SK-N-SH (cell line): Measurements from ENCODE around the gene TCF12. TPM values are rescaled to one million over a fixed set of nuclear protein-coding genes. Genes with fewer than 3 reads are reported as not detected.

Source experiments
- CTCF ChIA-PET: fragments of 300-600, 350-600 bp; formaldehyde crosslinking; extraction: SDS; loops from one replicate; lab custom pipeline; 2021; lab: Yijun Ruan, JAX
- POLR2A ChIA-PET: fragments of 350-600 bp; sonication (Branson Sonifier 250); formaldehyde crosslinking; extraction: SDS; loops from one replicate; lab custom pipeline; 2020; ENCODE audit warnings: antibody characterized with exemption, inconsistent platforms; lab: Yijun Ruan, JAX
- DNase-seq: peaks from one replicate; pipeline ENCODE4 v3.0.0; 2012
- H2AFZ ChIP-seq: fragments of 200-600 bp; sonication (generic); 2 replicates; pipeline ENCODE4 v1.8.1; 2016; ENCODE audit warnings: antibody characterized with exemption, mild to moderate bottlenecking, low read depth
- H3F3A ChIP-seq: fragments of 200-600 bp; sonication (generic); replicated peaks from 2 replicates; pipeline ENCODE3; 2016; ENCODE audit warnings: antibody characterized with exemption, mild to moderate bottlenecking; ENCODE audit not compliant: insufficient read depth
- H3K27ac ChIP-seq, 2 experiments: fragments of 200-500 bp in 1 of 2; fragments of 200-600 bp in 1 of 2; sonication (Bioruptor generic) in 1 of 2; sonication (generic), shearing (Covaris generic) in 1 of 2; 2 replicates each; pipeline versions ENCODE4 v1.5.1 to v1.6.1; 2014 to 2016; ENCODE audit warnings: low read depth in 2 of 2, inconsistent platforms in 1 of 2, low read length in 1 of 2, mild to moderate bottlenecking in 1 of 2, mixed read lengths in 1 of 2
- H3K27me3 ChIP-seq: fragments of 200-600 bp; sonication (generic), shearing (Covaris generic); 2 replicates; pipeline ENCODE4 v1.6.1; 2016; ENCODE audit warnings: mixed run types; ENCODE audit not compliant: insufficient read depth
- H3K36me3 ChIP-seq, 2 experiments: fragments of 200-500 bp in 1 of 2; fragments of 200-600 bp in 1 of 2; sonication (Bioruptor generic) in 1 of 2; sonication (generic) in 1 of 2; replicated peaks in 1 of 2; 2 replicates each; pipeline versions ENCODE3 to v1.5.1; 2014 to 2016; ENCODE audit warnings: low read length in 1 of 2, mild to moderate bottlenecking in 1 of 2; ENCODE audit not compliant: insufficient read depth in 2 of 2, control insufficient read depth in 1 of 2
- H3K4me1 ChIP-seq, 2 experiments: fragments of 200-500 bp in 1 of 2; fragments of 200-600 bp in 1 of 2; sonication (Bioruptor generic) in 1 of 2; sonication (generic), shearing (Covaris generic) in 1 of 2; 2 replicates each; pipeline versions ENCODE4 v1.5.1 to v1.6.1; 2014 to 2016; ENCODE audit warnings: low read depth in 1 of 2, low read length in 1 of 2, mixed run types in 1 of 2; ENCODE audit not compliant: insufficient read depth in 2 of 2, control insufficient read depth in 1 of 2
- H3K4me2 ChIP-seq: fragments of 200-600 bp; sonication (generic), shearing (Covaris generic); 2 replicates; pipeline ENCODE4 v1.6.1; 2017; ENCODE audit warnings: mixed run types
- H3K4me3 ChIP-seq, 2 experiments: fragments of 200-500 bp in 1 of 2; fragments of 200-600 bp in 1 of 2; sonication (Bioruptor generic) in 1 of 2; sonication (generic), shearing (Covaris generic) in 1 of 2; 2 replicates each; pipeline versions ENCODE4 v1.5.1 to v1.8.1; 2014 to 2016; ENCODE audit warnings: low read depth in 2 of 2, inconsistent platforms in 1 of 2, low read length in 1 of 2, mild to moderate bottlenecking in 1 of 2, mixed read lengths in 1 of 2, moderate library complexity in 1 of 2
- H3K79me2 ChIP-seq: fragments of 200-600 bp; sonication (generic); 2 replicates; pipeline ENCODE4 v1.8.1; 2017; ENCODE audit warnings: mild to moderate bottlenecking; ENCODE audit not compliant: insufficient read depth
- H3K9ac ChIP-seq: fragments of 200-600 bp; sonication (generic); 2 replicates; pipeline ENCODE4 v1.6.1; 2017; ENCODE audit warnings: mixed run types
- H3K9me2 ChIP-seq: fragments of 200-600 bp; sonication (generic); 2 replicates; pipeline ENCODE4 v1.6.1; 2017; ENCODE audit warnings: mixed run types
- H3K9me3 ChIP-seq: fragments of 200-600 bp; sonication (generic); 2 replicates; pipeline ENCODE4 v1.6.1; 2017; ENCODE audit warnings: mixed run types, mild to moderate bottlenecking, moderate library complexity
- H4K20me1 ChIP-seq: fragments of 200-600 bp; sonication (generic); 2 replicates; pipeline ENCODE4 v1.6.1; 2017; ENCODE audit warnings: mild to moderate bottlenecking, mixed run types; ENCODE audit not compliant: insufficient read depth
- CHD2 ChIP-seq: fragments of 150-350 bp; IDR thresholded peaks from 2 replicates; pipeline ENCODE4 v1.6.1; 2018; ENCODE audit warnings: low read length; ENCODE audit not compliant: partially characterized antibody
- EP300 ChIP-seq, 2 experiments: IDR thresholded peaks; 2 replicates each; pipeline versions ENCODE4 v1.4.0 to v1.6.1; 2012; ENCODE audit warnings: borderline replicate concordance in 1 of 2, low read depth in 1 of 2, low read length in 1 of 2
- EZH2phosphoT487 ChIP-seq: fragments of 200-600 bp; sonication (generic); IDR thresholded peaks from 2 replicates; pipeline ENCODE4 v1.6.1; 2017; ENCODE audit warnings: low read depth, mixed run types, mild to moderate bottlenecking, antibody characterized with exemption, moderate library complexity, borderline replicate concordance
- FOSL2 ChIP-seq: IDR thresholded peaks from 2 replicates; pipeline ENCODE4 v1.4.0; 2012; ENCODE audit warnings: low read depth, mild to moderate bottlenecking, moderate library complexity, borderline replicate concordance
- FOXJ3 ChIP-seq: sonication (generic); formaldehyde crosslinking; IDR thresholded peaks from 2 replicates; pipeline ENCODE4 v1.5.1; 2020; ENCODE audit warnings: mild to moderate bottlenecking, missing genetic modification reagents
- JUND ChIP-seq: IDR thresholded peaks from 2 replicates; pipeline ENCODE4 v1.4.0; 2012
- NRF1 ChIP-seq: IDR thresholded peaks from 2 replicates; pipeline ENCODE4 v1.6.1; 2012; ENCODE audit warnings: low read depth, mild to moderate bottlenecking, low read length
- POLR2AphosphoS5 ChIP-seq: IDR thresholded peaks from 2 replicates; pipeline ENCODE4 v1.6.1; 2012; ENCODE audit warnings: low read depth, low read length
- RXRA ChIP-seq: IDR thresholded peaks from 2 replicates; pipeline ENCODE4 v1.4.0; 2012; ENCODE audit warnings: low read depth, mild to moderate bottlenecking, borderline replicate concordance
- TAF1 ChIP-seq: IDR thresholded peaks from 2 replicates; pipeline ENCODE4 v1.6.1; 2012; ENCODE audit warnings: low read depth, mild to moderate bottlenecking, low read length, moderate library complexity, borderline replicate concordance
- TCF12 ChIP-seq: IDR thresholded peaks from 2 replicates; pipeline ENCODE4 v1.4.0; 2012
- TEAD4 ChIP-seq: IDR thresholded peaks from 2 replicates; pipeline ENCODE4 v1.4.0; 2012; ENCODE audit warnings: mild to moderate bottlenecking, borderline replicate concordance; ENCODE audit not compliant: insufficient read depth
- WGBS: methylation state at CpG from one replicate; pipeline ENCODE4 v1.1.6; 2017; ENCODE audit warnings: low lambda C conversion rate; 5-methylcytosine and 5-hydroxymethylcytosine counted together
- polyA plus RNA-seq, 3 experiments: library from polyadenylated mRNA; depleted of rRNA; stranded (reverse); fragments of >200 nt; gene quantifications; 2 replicates each; pipeline ENCODE4 v1.2.3, GENCODE V29; 2012
- TF ChIP-seq, protein P1 (sequence below): IDR thresholded peaks from 2 replicates; pipeline ENCODE4 v1.4.0; 2012; ENCODE audit warnings: low read depth
- TF ChIP-seq, protein P2 (sequence below): IDR thresholded peaks from 2 replicates; pipeline ENCODE4 v1.4.0; 2012; ENCODE audit warnings: low read depth, borderline replicate concordance
- TF ChIP-seq, protein P3 (sequence below): IDR thresholded peaks from 2 replicates; pipeline ENCODE4 v1.6.1; 2012; ENCODE audit warnings: mild to moderate bottlenecking, low read depth, low read length, moderate library complexity

Gene TCF12
- polyA plus RNA-seq, 1 of the 3 experiments (the other 2 are of a cell fraction): 49.6 TPM

DNA sequence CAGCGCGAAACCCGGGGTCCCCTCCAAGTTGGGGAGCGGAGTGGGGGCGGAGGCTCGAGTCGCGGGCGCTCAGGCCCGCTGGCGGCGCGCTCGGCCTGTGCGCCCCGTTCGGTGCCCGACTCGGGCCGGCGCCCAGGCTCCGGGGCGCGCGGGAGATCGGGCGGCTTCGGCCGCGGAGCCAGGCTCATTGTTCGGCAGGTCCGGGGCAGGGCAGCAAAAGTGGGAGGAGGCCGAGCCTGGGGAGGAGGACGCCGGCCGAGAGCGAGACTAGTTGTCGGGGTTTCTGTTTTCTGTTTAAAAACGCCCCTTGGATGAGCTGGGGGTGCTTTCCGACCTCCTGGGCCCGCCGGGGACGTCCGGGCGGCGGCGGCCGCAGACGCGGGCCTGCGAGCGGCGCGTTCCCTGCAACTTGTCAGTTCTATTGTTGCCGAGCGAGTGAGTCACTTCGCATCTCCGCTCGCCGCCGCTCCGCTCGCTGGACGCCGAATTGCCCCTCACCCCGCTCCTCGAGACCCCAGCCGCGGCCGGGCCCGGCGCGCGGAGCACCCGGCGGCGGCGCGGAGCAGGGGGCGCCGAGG is 676 bp downstream of the TCF12 start:
- H2AFZ ChIP-seq: peak overlapping the region; percentile 90; the same call in 1 of the 2 replicates
- H3K27ac ChIP-seq: peak overlapping the region; percentile 87 to 95
- peak; percentile 75 for DNase-seq
- no peaks in the 10 kb centered on the region for H3K9me2 ChIP-seq
- H3K9me3 ChIP-seq: no peaks in the 10 kb centered on the region
- H3K4me1 ChIP-seq: peaks cover 8 to 20% of the 10 kb centered on the region in 2 experiments; a peak in 3 of 4 replicates
- H4K20me1 ChIP-seq: peaks cover 13% of the 10 kb centered on the region
- TF ChIP-seq EZH2phosphoT487: no peak
- peak; percentile 25; the same call in 1 of the 2 replicates for TF ChIP-seq JUND
- TF ChIP-seq TAF1: peak; percentile 88; the same call in 1 of the 2 replicates
- TF ChIP-seq TCF12: no peak
- TF ChIP-seq, protein P1, sequence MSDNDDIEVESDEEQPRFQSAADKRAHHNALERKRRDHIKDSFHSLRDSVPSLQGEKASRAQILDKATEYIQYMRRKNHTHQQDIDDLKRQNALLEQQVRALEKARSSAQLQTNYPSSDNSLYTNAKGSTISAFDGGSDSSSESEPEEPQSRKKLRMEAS: 0 out of 2 replicates have a peak, but pooled peaks have one; percentile 15
- peak in 1 of 2 experiments; percentile 13; a peak in 1 of 4 replicates for TF ChIP-seq EP300 (IDR thresholded peaks at IDR 0.05; ENCODE audit: borderline replicate concordance in 1 of 2, low read depth in 1 of 2, low read length in 1 of 2)
- peak; percentile 37; the same call in 1 of the 2 replicates for TF ChIP-seq FOSL2
- TF ChIP-seq POLR2AphosphoS5: peak; percentile 15; the same call in 1 of the 2 replicates
- TF ChIP-seq RXRA: no peak
- no peak for TF ChIP-seq NRF1
- POLR2A ChIA-PET: interaction anchor here (0.6 to 2.1 kb wide), 5 partner anchors 24 to 387 kb away, joined by 3 to 40 read pairs (median 3); no protein-coding TSS in a partner anchor
- 0% methylated on average over 8 of the region's 81 CpGs for WGBS
- peak overlapping the region; percentile 80 for H3K4me2 ChIP-seq
- H3K4me3 ChIP-seq: peak overlapping the region; percentile 90 to 94
- H3K79me2 ChIP-seq: peaks cover 59% of the 10 kb centered on the region
- no peaks in the 10 kb centered on the region for H3K27me3 ChIP-seq
- H3K9ac ChIP-seq: peak overlapping the region; percentile 99
- peaks cover 36 to 37% of the 10 kb centered on the region in 2 experiments for H3K36me3 ChIP-seq
- CTCF ChIA-PET: interaction anchor here (0.6 to 1.6 kb wide), 7 partner anchors 11 to 455 kb away, joined by 3 to 6 read pairs (median 4); no protein-coding TSS in a partner anchor
- no peaks in the 10 kb centered on the region for H3F3A ChIP-seq

DNA sequence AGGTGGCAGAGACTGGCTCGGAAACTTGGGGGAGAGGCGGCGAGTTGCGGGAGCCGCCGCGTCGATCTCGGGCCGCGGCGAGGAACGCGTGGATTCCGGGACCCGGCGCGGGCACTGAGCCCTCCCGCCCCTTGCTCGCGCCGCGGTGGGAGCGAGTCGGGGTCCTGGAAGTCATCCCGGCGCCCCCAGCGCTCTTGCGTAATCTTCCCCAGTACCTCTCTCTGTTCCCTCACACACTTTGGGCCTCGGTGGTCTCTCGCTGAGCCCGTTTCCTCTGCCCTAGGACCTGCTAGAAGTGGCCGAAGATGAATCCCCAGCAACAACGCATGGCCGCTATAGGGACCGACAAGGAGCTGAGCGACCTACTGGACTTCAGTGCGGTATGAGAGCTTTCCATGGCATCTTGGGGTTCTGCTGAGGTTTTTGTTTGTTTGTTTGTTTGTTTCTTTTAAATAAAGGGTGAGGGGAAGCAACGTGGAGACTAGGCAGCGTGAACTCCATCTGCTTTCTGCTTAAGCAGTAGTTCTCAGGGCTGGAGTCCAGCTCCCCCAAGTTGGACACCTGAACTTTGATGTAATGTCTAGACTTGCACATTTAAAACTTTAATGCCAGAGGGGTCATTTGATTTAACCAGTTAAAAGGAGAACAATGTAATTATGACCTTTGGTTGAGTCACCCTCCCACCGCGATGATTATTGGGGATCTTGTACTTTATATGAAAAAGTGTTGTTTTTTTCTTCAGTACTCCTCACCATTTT is 1.3 kb downstream of the TCF12 start:
- TF ChIP-seq FOXJ3 (CRISPR knock-in tag) (no peak), EP300 (IDR thresholded peaks at IDR 0.05; ENCODE audit: borderline replicate concordance in 1 of 2, low read depth in 1 of 2, low read length in 1 of 2) (no peak), CHD2 (peak; percentile 6), TEAD4 (no peak), TAF1 (0 out of 2 replicates have a peak, but pooled peaks have one; percentile 8)
- TF ChIP-seq, protein P2, sequence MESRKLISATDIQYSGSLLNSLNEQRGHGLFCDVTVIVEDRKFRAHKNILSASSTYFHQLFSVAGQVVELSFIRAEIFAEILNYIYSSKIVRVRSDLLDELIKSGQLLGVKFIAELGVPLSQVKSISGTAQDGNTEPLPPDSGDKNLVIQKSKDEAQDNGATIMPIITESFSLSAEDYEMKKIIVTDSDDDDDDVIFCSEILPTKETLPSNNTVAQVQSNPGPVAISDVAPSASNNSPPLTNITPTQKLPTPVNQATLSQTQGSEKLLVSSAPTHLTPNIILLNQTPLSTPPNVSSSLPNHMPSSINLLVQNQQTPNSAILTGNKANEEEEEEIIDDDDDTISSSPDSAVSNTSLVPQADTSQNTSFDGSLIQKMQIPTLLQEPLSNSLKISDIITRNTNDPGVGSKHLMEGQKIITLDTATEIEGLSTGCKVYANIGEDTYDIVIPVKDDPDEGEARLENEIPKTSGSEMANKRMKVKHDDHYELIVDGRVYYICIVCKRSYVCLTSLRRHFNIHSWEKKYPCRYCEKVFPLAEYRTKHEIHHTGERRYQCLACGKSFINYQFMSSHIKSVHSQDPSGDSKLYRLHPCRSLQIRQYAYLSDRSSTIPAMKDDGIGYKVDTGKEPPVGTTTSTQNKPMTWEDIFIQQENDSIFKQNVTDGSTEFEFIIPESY: no peak
- TF ChIP-seq, protein P3, sequence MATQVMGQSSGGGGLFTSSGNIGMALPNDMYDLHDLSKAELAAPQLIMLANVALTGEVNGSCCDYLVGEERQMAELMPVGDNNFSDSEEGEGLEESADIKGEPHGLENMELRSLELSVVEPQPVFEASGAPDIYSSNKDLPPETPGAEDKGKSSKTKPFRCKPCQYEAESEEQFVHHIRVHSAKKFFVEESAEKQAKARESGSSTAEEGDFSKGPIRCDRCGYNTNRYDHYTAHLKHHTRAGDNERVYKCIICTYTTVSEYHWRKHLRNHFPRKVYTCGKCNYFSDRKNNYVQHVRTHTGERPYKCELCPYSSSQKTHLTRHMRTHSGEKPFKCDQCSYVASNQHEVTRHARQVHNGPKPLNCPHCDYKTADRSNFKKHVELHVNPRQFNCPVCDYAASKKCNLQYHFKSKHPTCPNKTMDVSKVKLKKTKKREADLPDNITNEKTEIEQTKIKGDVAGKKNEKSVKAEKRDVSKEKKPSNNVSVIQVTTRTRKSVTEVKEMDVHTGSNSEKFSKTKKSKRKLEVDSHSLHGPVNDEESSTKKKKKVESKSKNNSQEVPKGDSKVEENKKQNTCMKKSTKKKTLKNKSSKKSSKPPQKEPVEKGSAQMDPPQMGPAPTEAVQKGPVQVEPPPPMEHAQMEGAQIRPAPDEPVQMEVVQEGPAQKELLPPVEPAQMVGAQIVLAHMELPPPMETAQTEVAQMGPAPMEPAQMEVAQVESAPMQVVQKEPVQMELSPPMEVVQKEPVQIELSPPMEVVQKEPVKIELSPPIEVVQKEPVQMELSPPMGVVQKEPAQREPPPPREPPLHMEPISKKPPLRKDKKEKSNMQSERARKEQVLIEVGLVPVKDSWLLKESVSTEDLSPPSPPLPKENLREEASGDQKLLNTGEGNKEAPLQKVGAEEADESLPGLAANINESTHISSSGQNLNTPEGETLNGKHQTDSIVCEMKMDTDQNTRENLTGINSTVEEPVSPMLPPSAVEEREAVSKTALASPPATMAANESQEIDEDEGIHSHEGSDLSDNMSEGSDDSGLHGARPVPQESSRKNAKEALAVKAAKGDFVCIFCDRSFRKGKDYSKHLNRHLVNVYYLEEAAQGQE: no peak
- TF ChIP-seq, protein P1: peak; percentile 52; the same call in 1 of the 2 replicates
- POLR2A ChIA-PET: interaction anchor here (0.6 to 2.1 kb wide), 3 partner anchors 33 to 95 kb away, joined by 3 to 40 read pairs (median 3); no protein-coding TSS in a partner anchor
- DNase-seq: no peak

More for the DNA sequence above, 1.3 kb downstream of the TCF12 start:
- Histone ChIP-seq H3K27ac (peak overlapping the region; percentile 87 to 95), H3K79me2 (peaks cover 66% of the 10 kb centered on the region), H3K4me1 (peaks cover 8 to 23% of the 10 kb centered on the region in 2 experiments; a peak in 3 of 4 replicates), H2AFZ (peak overlapping the region; percentile 90; the same call in 1 of the 2 replicates), H3F3A (no peaks in the 10 kb centered on the region), H3K4me2 (peak overlapping the region; percentile 80), H3K4me3 (peak overlapping the region; percentile 90 to 94), H3K9me2 (no peaks in the 10 kb centered on the region), H3K9ac (peak overlapping the region; percentile 99), H4K20me1 (peaks cover 19% of the 10 kb centered on the region), H3K36me3 (peaks cover 40 to 43% of the 10 kb centered on the region in 2 experiments), H3K27me3 (no peaks in the 10 kb centered on the region), H3K9me3 (no peaks in the 10 kb centered on the region)
- 1% methylated on average over 15 of the region's 42 CpGs for WGBS
- CTCF ChIA-PET: interaction anchor here (1.2 kb wide), 1 partner anchor 33 kb away, joined by 4 read pairs; no protein-coding TSS in a partner anchor
